ENCODE results near the gene BDH1.
A peak's percentile ranks its signal among the peaks of the same experiment; 100 is the strongest.
"Not testable (repeated sequence)": the region's sequence is repeated elsewhere in the genome, so short reads cannot be mapped to it uniquely, and the experiment has no call there.

The BDH1 gene, protein sequence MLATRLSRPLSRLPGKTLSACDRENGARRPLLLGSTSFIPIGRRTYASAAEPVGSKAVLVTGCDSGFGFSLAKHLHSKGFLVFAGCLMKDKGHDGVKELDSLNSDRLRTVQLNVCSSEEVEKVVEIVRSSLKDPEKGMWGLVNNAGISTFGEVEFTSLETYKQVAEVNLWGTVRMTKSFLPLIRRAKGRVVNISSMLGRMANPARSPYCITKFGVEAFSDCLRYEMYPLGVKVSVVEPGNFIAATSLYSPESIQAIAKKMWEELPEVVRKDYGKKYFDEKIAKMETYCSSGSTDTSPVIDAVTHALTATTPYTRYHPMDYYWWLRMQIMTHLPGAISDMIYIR

GRCh38 chr3:197555281-197556261 lies at the start of gene BDH1:
Gene BDH1 (minus strand): TSS chr3:197555968. CDS start chr3:197546443, 9,525 bp downstream.
- H3K27ac ChIP-seq (ENCODE audit: low read length) = peak within 1 kb of the TSS; percentile 91
- peak within 1 kb of the TSS; percentile 94 for H3K4me3 ChIP-seq (ENCODE audit: low read length)
- H3K9me2 ChIP-seq (replicated peaks; ENCODE audit: insufficient read depth, low read length) = no peaks in the 10 kb centered on the region
- peak within 1 kb of the TSS; percentile 96 for H3K9ac ChIP-seq (ENCODE audit: low read length)
- H3F3A ChIP-seq (ENCODE audit: insufficient read depth, low read length) = peaks cover 23% of the 10 kb centered on the region
- DNase-seq = peak; percentile 91
- no peaks in the 10 kb centered on the region for H3K36me3 ChIP-seq (replicated peaks; ENCODE audit: insufficient read depth, low read length)
- H3K27me3 ChIP-seq (replicated peaks; ENCODE audit: insufficient read depth, low read length) = no peaks in the 10 kb centered on the region
- H3K9me3 ChIP-seq (replicated peaks; ENCODE audit: insufficient read depth, low read length) = no peaks in the 10 kb centered on the region
- peaks cover 8% of the 10 kb centered on the region for H3K4me1 ChIP-seq (ENCODE audit: low read length)
- peak within 1 kb of the TSS; percentile 96 for H3K4me2 ChIP-seq (ENCODE audit: low read depth, low read length)
- peak within 1 kb of the TSS; percentile 98 for H2AFZ ChIP-seq (ENCODE audit: low read length)
- H4K20me1 ChIP-seq (ENCODE audit: insufficient read depth, low read length) = peaks cover 4% of the 10 kb centered on the region; the same call in 1 of the 2 replicates
- TF ChIP-seq, protein P1, sequence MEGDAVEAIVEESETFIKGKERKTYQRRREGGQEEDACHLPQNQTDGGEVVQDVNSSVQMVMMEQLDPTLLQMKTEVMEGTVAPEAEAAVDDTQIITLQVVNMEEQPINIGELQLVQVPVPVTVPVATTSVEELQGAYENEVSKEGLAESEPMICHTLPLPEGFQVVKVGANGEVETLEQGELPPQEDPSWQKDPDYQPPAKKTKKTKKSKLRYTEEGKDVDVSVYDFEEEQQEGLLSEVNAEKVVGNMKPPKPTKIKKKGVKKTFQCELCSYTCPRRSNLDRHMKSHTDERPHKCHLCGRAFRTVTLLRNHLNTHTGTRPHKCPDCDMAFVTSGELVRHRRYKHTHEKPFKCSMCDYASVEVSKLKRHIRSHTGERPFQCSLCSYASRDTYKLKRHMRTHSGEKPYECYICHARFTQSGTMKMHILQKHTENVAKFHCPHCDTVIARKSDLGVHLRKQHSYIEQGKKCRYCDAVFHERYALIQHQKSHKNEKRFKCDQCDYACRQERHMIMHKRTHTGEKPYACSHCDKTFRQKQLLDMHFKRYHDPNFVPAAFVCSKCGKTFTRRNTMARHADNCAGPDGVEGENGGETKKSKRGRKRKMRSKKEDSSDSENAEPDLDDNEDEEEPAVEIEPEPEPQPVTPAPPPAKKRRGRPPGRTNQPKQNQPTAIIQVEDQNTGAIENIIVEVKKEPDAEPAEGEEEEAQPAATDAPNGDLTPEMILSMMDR (IDR thresholded peaks at IDR 0.05; ENCODE audit: low read length) = no peak; the same call in 1 of the 2 replicates
- TF ChIP-seq EZH2 (optimal IDR thresholded peaks at IDR 0.05; ENCODE audit: low read depth, low read length) (no peak), EZH2phosphoT487 (IDR thresholded peaks at IDR 0.05; ENCODE audit: low read length) (no peak)
- H3K79me2 ChIP-seq (ENCODE audit: low read length) = peaks cover 42% of the 10 kb centered on the region

- H3K27me3 ChIP-seq (replicated peaks; ENCODE audit: insufficient read depth, low read length) = no peaks in the 10 kb centered on the region
- H3K36me3 ChIP-seq (replicated peaks; ENCODE audit: insufficient read depth, low read length) = peaks cover 7% of the 10 kb centered on the region; the same call in 1 of the 2 replicates
- no peak overlapping the region for H2AFZ ChIP-seq (ENCODE audit: low read length)
- DNase-seq = no peak
- H4K20me1 ChIP-seq (ENCODE audit: insufficient read depth, low read length) = no peaks in the 10 kb centered on the region
- peaks cover 4% of the 10 kb centered on the region for H3K4me1 ChIP-seq (ENCODE audit: low read length)
- H3K4me2 ChIP-seq (ENCODE audit: low read depth, low read length) = no peak overlapping the region
- H3K9me2 ChIP-seq (replicated peaks; ENCODE audit: insufficient read depth, low read length) = no peaks in the 10 kb centered on the region
- no peaks in the 10 kb centered on the region for H3F3A ChIP-seq (ENCODE audit: insufficient read depth, low read length)
- H3K9ac ChIP-seq (ENCODE audit: low read length) = no peak overlapping the region
- no peak for TF ChIP-seq EZH2 (optimal IDR thresholded peaks at IDR 0.05; ENCODE audit: low read depth, low read length)
- TF ChIP-seq EZH2phosphoT487 (IDR thresholded peaks at IDR 0.05; ENCODE audit: low read length) = no peak
- TF ChIP-seq, protein P1 (IDR thresholded peaks at IDR 0.05; ENCODE audit: low read length) = no peak
- H3K4me3 ChIP-seq (ENCODE audit: low read length) = no peak overlapping the region
- H3K9me3 ChIP-seq (replicated peaks; ENCODE audit: insufficient read depth, low read length) = no peaks in the 10 kb centered on the region
- H3K79me2 ChIP-seq (ENCODE audit: low read length) = no peaks in the 10 kb centered on the region
- H3K27ac ChIP-seq (ENCODE audit: low read length) = no peak overlapping the region
Observed at GRCh38 chr3:197603317-197603933, 47.7 kb upstream of the BDH1 start.

- not testable (repeated sequence) for H3K27ac ChIP-seq (ENCODE audit: low read length); H3K27me3 ChIP-seq (replicated peaks; ENCODE audit: insufficient read depth, low read length); H3K9me3 ChIP-seq (replicated peaks; ENCODE audit: insufficient read depth, low read length); H3K4me3 ChIP-seq (ENCODE audit: low read length); H3K36me3 ChIP-seq (replicated peaks; ENCODE audit: insufficient read depth, low read length); H3K4me2 ChIP-seq (ENCODE audit: low read depth, low read length); H3K4me1 ChIP-seq (ENCODE audit: low read length); H4K20me1 ChIP-seq (ENCODE audit: insufficient read depth, low read length); H3K9me2 ChIP-seq (replicated peaks; ENCODE audit: insufficient read depth, low read length); H3F3A ChIP-seq (ENCODE audit: insufficient read depth, low read length); H2AFZ ChIP-seq (ENCODE audit: low read length); H3K79me2 ChIP-seq (ENCODE audit: low read length); DNase-seq; H3K9ac ChIP-seq (ENCODE audit: low read length)
Observed at GRCh38 chr3:197602351-197602750, 46.6 kb upstream of the BDH1 start.

DNA sequence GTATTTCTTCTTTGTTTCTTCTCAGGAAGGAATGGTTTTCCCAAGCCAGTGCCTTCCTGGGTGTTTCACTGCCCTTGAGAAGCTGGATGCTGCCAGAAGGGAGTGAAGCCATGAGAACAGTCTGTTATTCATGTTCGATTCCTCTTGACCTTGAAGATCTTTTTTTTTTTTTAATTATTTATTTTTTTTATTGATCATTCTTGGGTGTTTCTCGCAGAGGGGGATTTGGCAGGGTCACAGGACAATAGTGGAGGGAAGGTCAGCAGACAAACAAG lies 45.7 kb upstream of the BDH1 start:
- not testable (repeated sequence) for H3K79me2 ChIP-seq (ENCODE audit: low read length); H3K4me3 ChIP-seq (ENCODE audit: low read length); DNase-seq

More for the DNA sequence above, 45.7 kb upstream of the BDH1 start:
- H3K27ac ChIP-seq (ENCODE audit: low read length); H3K4me2 ChIP-seq (ENCODE audit: low read depth, low read length); H4K20me1 ChIP-seq (ENCODE audit: insufficient read depth, low read length); H3K9me2 ChIP-seq (replicated peaks; ENCODE audit: insufficient read depth, low read length); H3K27me3 ChIP-seq (replicated peaks; ENCODE audit: insufficient read depth, low read length); H3K36me3 ChIP-seq (replicated peaks; ENCODE audit: insufficient read depth, low read length); H3K4me1 ChIP-seq (ENCODE audit: low read length); H3F3A ChIP-seq (ENCODE audit: insufficient read depth, low read length); H2AFZ ChIP-seq (ENCODE audit: low read length); H3K9me3 ChIP-seq (replicated peaks; ENCODE audit: insufficient read depth, low read length); H3K9ac ChIP-seq (ENCODE audit: low read length): not testable (repeated sequence)

Data from MM.1S (cell line).